GM12891 (cell line): Measurements from ENCODE around the gene SMARCA4.

Source experiments
- POLR2A ChIP-seq: IDR thresholded peaks from 2 replicates; pipeline ENCODE4 v1.6.1; 2011; ENCODE audit warnings: low read depth, low read length, control low read depth
- POLR2AphosphoS5 ChIP-seq: IDR thresholded peaks from 2 replicates; pipeline ENCODE4 v1.6.1; 2011; ENCODE audit warnings: low read depth, low read length, control low read depth
- TAF1 ChIP-seq: IDR thresholded peaks from 2 replicates; pipeline ENCODE4 v1.6.1; 2011; ENCODE audit warnings: low read depth, low read length, control low read depth

GRCh38 chr19:11025445-11025844 lies 64.6 kb downstream of the SMARCA4 start:
- TF ChIP-seq POLR2A, result no peak
- no peak for TF ChIP-seq POLR2AphosphoS5
- TF ChIP-seq TAF1, result no peak
